ENCODE measurements around the gene MAN2B2.

Gene MAN2B2

GRCh38 chr4:6568689-6569332 lies 6.2 kb upstream of the MAN2B2 start:
- no peak for DNase-seq

- no peak for DNase-seq
Measured at GRCh38 chr4:6571608-6572007, 3.4 kb upstream of the MAN2B2 start.

- no peak for DNase-seq
Measured at GRCh38 chr4:6573551-6573950, 1.4 kb upstream of the MAN2B2 start.

- no peak for DNase-seq
Measured at GRCh38 chr4:6573986-6574746, 823 bp upstream of the MAN2B2 start.

GRCh38 chr4:6575503-6576240 lies 683 bp downstream of the MAN2B2 start:
- DNase-seq, result no peak

- DNase-seq, result no peak
Measured at GRCh38 chr4:6576512-6576911, 1.5 kb downstream of the MAN2B2 start.

GRCh38 chr4:6576932-6577331 lies 1.9 kb downstream of the MAN2B2 start:
- no peak for DNase-seq

- DNase-seq, result no peak
Measured at GRCh38 chr4:6577409-6577808, 2.4 kb downstream of the MAN2B2 start.

- DNase-seq, result no peak
Measured at GRCh38 chr4:6578221-6578620, 3.2 kb downstream of the MAN2B2 start.

- DNase-seq, result no peak
Measured at GRCh38 chr4:6580353-6580752, 5.4 kb downstream of the MAN2B2 start.

GRCh38 chr4:6581566-6582121 lies 6.7 kb downstream of the MAN2B2 start:
- DNase-seq, result no peak

- peak; percentile 11 for DNase-seq
Measured at GRCh38 chr4:6582889-6583490, 8.0 kb downstream of the MAN2B2 start.

- no peak for DNase-seq
Measured at GRCh38 chr4:6584865-6585264, 9.9 kb downstream of the MAN2B2 start.

GRCh38 chr4:6586715-6587325 lies 11.8 kb downstream of the MAN2B2 start:
- DNase-seq, result no peak

- DNase-seq, result no peak
Measured at GRCh38 chr4:6589444-6589843, 14.5 kb downstream of the MAN2B2 start.

- no peak for DNase-seq
Measured at GRCh38 chr4:6591313-6591712, 16.3 kb downstream of the MAN2B2 start.

GRCh38 chr4:6591781-6592180 lies 16.8 kb downstream of the MAN2B2 start:
- no peak for DNase-seq

GRCh38 chr4:6592804-6593563 lies 18.0 kb downstream of the MAN2B2 start:
- no peak for DNase-seq

GRCh38 chr4:6594341-6594740 lies 19.4 kb downstream of the MAN2B2 start:
- DNase-seq, result no peak

GRCh38 chr4:6594826-6595355 lies 19.9 kb downstream of the MAN2B2 start:
- no peak for DNase-seq

- no peak for DNase-seq
Measured at GRCh38 chr4:6595897-6596537, 21.0 kb downstream of the MAN2B2 start.

Measured in CD4-positive, alpha-beta T cell treated with Interleukin-21 for 1 hour (primary cell).